GM10248 (cell line): ENCODE data around the gene ALPI.

ENCODE experiments used
- CTCF ChIA-PET: fragments of 300-600 bp; sonication (Branson Sonifier 250); formaldehyde crosslinking; extraction: SDS; loops from one replicate; lab custom pipeline; 2021; ENCODE audit warnings: antibody characterized with exemption; lab: Yijun Ruan, JAX
- POLR2A ChIA-PET: fragments of 350-650 bp; sonication (Branson Sonifier 250); formaldehyde crosslinking; extraction: SDS; loops from one replicate; lab custom pipeline; 2020; ENCODE audit warnings: antibody characterized with exemption; lab: Yijun Ruan, JAX
- DNase-seq: peaks from one replicate; pipeline ENCODE4 v3.0.0; 2012; ENCODE audit errors: extremely low spot score
- TF ChIP-seq, protein P1 (sequence below): IDR thresholded peaks from 2 replicates; pipeline ENCODE4 v1.5.1; 2012; ENCODE audit warnings: mild to moderate bottlenecking, low read depth; ENCODE audit errors: extremely low read depth, missing control alignments, control extremely low read depth

The ALPI gene

GRCh38 chr2:232487385-232488096, 31.6 kb downstream of the ALPI start, which contains the start of gene ECEL1:
Gene ECEL1 (minus strand): TSS chr2:232487834. CDS start chr2:232486653, 1,181 bp downstream.
- ChIA-PET CTCF (no interaction called here), POLR2A (no interaction called here)
- TF ChIP-seq, protein P1, sequence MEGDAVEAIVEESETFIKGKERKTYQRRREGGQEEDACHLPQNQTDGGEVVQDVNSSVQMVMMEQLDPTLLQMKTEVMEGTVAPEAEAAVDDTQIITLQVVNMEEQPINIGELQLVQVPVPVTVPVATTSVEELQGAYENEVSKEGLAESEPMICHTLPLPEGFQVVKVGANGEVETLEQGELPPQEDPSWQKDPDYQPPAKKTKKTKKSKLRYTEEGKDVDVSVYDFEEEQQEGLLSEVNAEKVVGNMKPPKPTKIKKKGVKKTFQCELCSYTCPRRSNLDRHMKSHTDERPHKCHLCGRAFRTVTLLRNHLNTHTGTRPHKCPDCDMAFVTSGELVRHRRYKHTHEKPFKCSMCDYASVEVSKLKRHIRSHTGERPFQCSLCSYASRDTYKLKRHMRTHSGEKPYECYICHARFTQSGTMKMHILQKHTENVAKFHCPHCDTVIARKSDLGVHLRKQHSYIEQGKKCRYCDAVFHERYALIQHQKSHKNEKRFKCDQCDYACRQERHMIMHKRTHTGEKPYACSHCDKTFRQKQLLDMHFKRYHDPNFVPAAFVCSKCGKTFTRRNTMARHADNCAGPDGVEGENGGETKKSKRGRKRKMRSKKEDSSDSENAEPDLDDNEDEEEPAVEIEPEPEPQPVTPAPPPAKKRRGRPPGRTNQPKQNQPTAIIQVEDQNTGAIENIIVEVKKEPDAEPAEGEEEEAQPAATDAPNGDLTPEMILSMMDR, result no peak
- DNase-seq, result no peak

- CTCF ChIA-PET, result no interaction called here
- POLR2A ChIA-PET, result no interaction called here
- DNase-seq, result no peak
- TF ChIP-seq, protein P1, result no peak
Measured at GRCh38 chr2:232488097-232488711, 32.3 kb downstream of the ALPI start.

GRCh38 chr2:232488721-232489300, 32.9 kb downstream of the ALPI start:
- TF ChIP-seq, protein P1, result no peak
- ChIA-PET CTCF (no interaction called here), POLR2A (no interaction called here)

GRCh38 chr2:232489516-232490220, 33.7 kb downstream of the ALPI start:
- no peak for DNase-seq
- ChIA-PET CTCF (interaction anchor here (1.2 to 1.5 kb wide), 2 partner anchors 14 to 31 kb away, joined by 3 read pairs; partner anchors contain the start of gene PRSS56), POLR2A (no interaction called here)
- TF ChIP-seq, protein P1, result no peak

More at GRCh38 chr2:232488721-232489300, 32.9 kb downstream of the ALPI start:
- no peak for DNase-seq

- TF ChIP-seq, protein P1, result no peak
- DNase-seq, result no peak
- ChIA-PET POLR2A (no interaction called here), CTCF (interaction anchor here (1.2 to 1.5 kb wide), 2 partner anchors 15 to 30 kb away, joined by 3 read pairs; partner anchors contain the start of gene PRSS56)
Measured at GRCh38 chr2:232490221-232491138, 34.5 kb downstream of the ALPI start.
